Endodermal cell (in vitro differentiated cells): ENCODE measurements around the gene GLYATL1B. TPM values are rescaled to one million over a fixed set of nuclear protein-coding genes. Genes with fewer than 3 reads are reported as not detected.
"Not testable (repeated sequence)": the region's sequence is repeated elsewhere in the genome, so short reads cannot be mapped to it uniquely, and the experiment has no call there.

Experiments
- DNase-seq: peaks from one replicate; pipeline ENCODE4 v3.0.0-alpha.2; 2017
- H3K27ac ChIP-seq: 2 replicates; pipeline ENCODE4 v1.5.1; 2013; ENCODE audit warnings: mild to moderate bottlenecking, low read depth, low read length, moderate library complexity
- H3K27me3 ChIP-seq: 2 replicates; pipeline ENCODE4 v1.6.1; 2013; ENCODE audit warnings: mild to moderate bottlenecking, low read length, moderate library complexity; ENCODE audit not compliant: insufficient read depth, control insufficient read depth, poor library complexity, severe bottlenecking
- H3K36me3 ChIP-seq: 2 replicates; pipeline ENCODE4 v1.7.0; 2013; ENCODE audit warnings: mild to moderate bottlenecking, low read length, moderate library complexity; ENCODE audit not compliant: control insufficient read depth, insufficient read depth
- H3K4me1 ChIP-seq: one replicate; pipeline ENCODE4 v1.7.0; 2013; ENCODE audit warnings: low read length; ENCODE audit not compliant: control insufficient read depth, insufficient read depth
- H3K4me3 ChIP-seq: 2 replicates; pipeline ENCODE4 v1.5.1; 2013; ENCODE audit warnings: mild to moderate bottlenecking, low read length, moderate library complexity
- H3K9ac ChIP-seq: 2 replicates; pipeline ENCODE4 v1.6.1; 2013; ENCODE audit warnings: mild to moderate bottlenecking, low read length, moderate library complexity; ENCODE audit not compliant: poor library complexity, severe bottlenecking; ENCODE audit errors: extremely low read depth
- H3K9me3 ChIP-seq: 2 replicates; pipeline ENCODE4 v1.6.1; 2013; ENCODE audit warnings: mild to moderate bottlenecking, low read length, moderate library complexity; ENCODE audit not compliant: control insufficient read depth
- H3K27ac Mint-ChIP-seq: 2 replicates; pipeline ENCODE4 v1.8.0; 2020; ENCODE audit warnings: mixed read lengths
- H3K27me3 Mint-ChIP-seq: 2 replicates; pipeline ENCODE4 v1.8.0; 2021; ENCODE audit warnings: mild to moderate bottlenecking, mixed read lengths; ENCODE audit not compliant: insufficient read depth
- H3K36me3 Mint-ChIP-seq: 2 replicates; pipeline ENCODE4 v1.8.0; 2020; ENCODE audit warnings: low read depth, mixed read lengths
- H3K4me1 Mint-ChIP-seq: 2 replicates; pipeline ENCODE4 v1.8.0; 2020; ENCODE audit warnings: mixed read lengths
- H3K4me3 Mint-ChIP-seq: 2 replicates; pipeline ENCODE4 v1.8.0; 2020; ENCODE audit warnings: mild to moderate bottlenecking, moderate library complexity, mixed read lengths
- H3K9me3 Mint-ChIP-seq: 2 replicates; pipeline ENCODE4 v1.8.0; 2020; ENCODE audit warnings: mild to moderate bottlenecking, mixed read lengths
- CTCF ChIP-seq: fragments of 200-600 bp; sonication (generic); conservative IDR thresholded peaks from 2 replicates; pipeline ENCODE4 v1.5.0; 2021; ENCODE audit warnings: antibody characterized with exemption, mild to moderate bottlenecking
- WGBS, 2 experiments: methylation state at CpG; one replicate each; pipeline versions ENCODE4 v1.1.5 to v1.1.7; 2013; ENCODE audit warnings: missing lambda C conversion rate in 2 of 2, mixed read lengths in 1 of 2; ENCODE audit not compliant: insufficient coverage in 1 of 2, insufficient read length in 1 of 2; 5-methylcytosine and 5-hydroxymethylcytosine counted together
- total RNA-seq, 2 donors: library from RNA; stranded (reverse); fragmentation: NEBNext Ultra II Directional in 1 of 2; extraction: Animal tissue kit (Norgen Biotek cat#: 25700) in 1 of 2; gene quantifications; 2 replicates in 1 of 2; 3 replicates in 1 of 2; pipeline ENCODE4 v1.2.1, GENCODE V29; 2021

Gene GLYATL1B
- total RNA-seq, 2 donors from 2014 or later: not detected

GRCh38 chr11:59106363-59107336 lies 20.5 kb downstream of the GLYATL1B start, which contains the start of gene FAM111B:
FAM111B (plus strand) TSS chr11:59107237; CDS start chr11:59109626, 2,389 bp downstream.
- peaks cover 22% of the 10 kb centered on the region for H3K4me1 Mint-ChIP-seq
- Histone ChIP-seq H3K9me3 (no peaks in the 10 kb centered on the region), H3K27ac (peak within 1 kb of the TSS; percentile 41), H3K36me3 (peaks cover 8% of the 10 kb centered on the region), H3K27me3 (no peaks in the 10 kb centered on the region), H3K4me1 (no peaks in the 10 kb centered on the region), H3K9ac (peak within 1 kb of the TSS; percentile 41), H3K4me3 (peak within 1 kb of the TSS; percentile 89)
- WGBS, 2 experiments: 1 to 3% methylated on average over 23 to 64 of the region's 64 CpGs
- H3K9me3 Mint-ChIP-seq: no peaks in the 10 kb centered on the region
- H3K36me3 Mint-ChIP-seq: peaks cover 16% of the 10 kb centered on the region
- peak within 1 kb of the TSS; percentile 79 for H3K4me3 Mint-ChIP-seq
- peak within 1 kb of the TSS; percentile 76 for H3K27ac Mint-ChIP-seq
- DNase-seq: peak; percentile 97
- TF ChIP-seq CTCF: peak; percentile 14
- H3K27me3 Mint-ChIP-seq: peaks cover 65% of the 10 kb centered on the region

GRCh38 chr11:59107721-59108120 lies 21.6 kb downstream of the GLYATL1B start:
- not testable (repeated sequence) for H3K27me3 ChIP-seq, H3K9me3 Mint-ChIP-seq, H3K27ac ChIP-seq, H3K9me3 ChIP-seq, H3K27ac Mint-ChIP-seq, H3K4me1 ChIP-seq
- WGBS, 2 experiments: 14% methylated on average over 9 of the region's 10 CpGs; no CpG with 5 or more reads in 1 of the 2 experiments
- Mint-ChIP-seq H3K4me3 (peak overlapping the region; percentile 79), H3K4me1 (peaks cover 19% of the 10 kb centered on the region), H3K27me3 (peaks cover 54% of the 10 kb centered on the region), H3K36me3 (peaks cover 20% of the 10 kb centered on the region)
- DNase-seq: peak; percentile 59
- Histone ChIP-seq H3K4me3 (peak overlapping the region; percentile 89), H3K36me3 (peaks cover 17% of the 10 kb centered on the region), H3K9ac (peak overlapping the region; percentile 41)

GRCh38 chr11:59112494-59112893 lies 26.4 kb downstream of the GLYATL1B start:
- no peak overlapping the region for H3K4me3 Mint-ChIP-seq
- peaks cover 9% of the 10 kb centered on the region for H3K9me3 Mint-ChIP-seq
- H3K4me1 Mint-ChIP-seq: peaks cover 13% of the 10 kb centered on the region
- H3K27me3 Mint-ChIP-seq: peaks cover 12% of the 10 kb centered on the region
- peaks cover 54% of the 10 kb centered on the region for H3K36me3 Mint-ChIP-seq
- no peaks in the 10 kb centered on the region for H3K27me3 ChIP-seq
- H3K27ac Mint-ChIP-seq: no peak overlapping the region
- H3K9me3 ChIP-seq: peaks cover 6% of the 10 kb centered on the region
- peaks cover 40% of the 10 kb centered on the region for H3K36me3 ChIP-seq
- no peak overlapping the region for H3K4me3 ChIP-seq
- H3K9ac ChIP-seq: no peak overlapping the region
- WGBS, 2 experiments: no CpG with 5 or more reads among the region's 2 CpGs
- H3K27ac ChIP-seq: no peak overlapping the region
- TF ChIP-seq CTCF: no peak
- DNase-seq: no peak
- no peaks in the 10 kb centered on the region for H3K4me1 ChIP-seq
